GM19328 (cell line): Measurements from ENCODE around the gene COX11.

Experiments
- ATAC-seq: cut with Tn5 transposase; IDR thresholded peaks from one replicate; pipeline ENCODE4 v1.9.1; 2021; ENCODE audit warnings: mild to moderate bottlenecking, moderate library complexity; ENCODE audit not compliant: unreplicated experiment

COX11 gene

GRCh38 chr17:54968262-54968987 lies at the start of gene COX11, which contains the start of gene STXBP4:
Gene COX11, minus strand, starts transcription at chr17:54968654. Its CDS starts 8 bp downstream, at chr17:54968646.
Gene STXBP4, plus strand, starts transcription at chr17:54968765. Its CDS starts 17,455 bp downstream, at chr17:54986220.
- peak; percentile 93 for ATAC-seq

- no peak for ATAC-seq
Observed at GRCh38 chr17:55005520-55005919, 37.1 kb upstream of the COX11 start.

- ATAC-seq = no peak
Observed at GRCh38 chr17:55004484-55004883, 36.0 kb upstream of the COX11 start.

GRCh38 chr17:55002458-55002857 lies 34.0 kb upstream of the COX11 start:
- ATAC-seq = no peak

GRCh38 chr17:54996441-54996840 lies 28.0 kb upstream of the COX11 start:
- ATAC-seq = no peak

- ATAC-seq = no peak
Observed at GRCh38 chr17:54992797-54993639, 24.6 kb upstream of the COX11 start.

GRCh38 chr17:54991567-54991966 lies 23.1 kb upstream of the COX11 start:
- no peak for ATAC-seq

- ATAC-seq = no peak
Observed at GRCh38 chr17:54990118-54990517, 21.7 kb upstream of the COX11 start.

- ATAC-seq = no peak
Observed at GRCh38 chr17:54985476-54985875, 17.0 kb upstream of the COX11 start.

GRCh38 chr17:54983260-54983659 lies 14.8 kb upstream of the COX11 start:
- no peak for ATAC-seq

- no peak for ATAC-seq
Observed at GRCh38 chr17:54982399-54982798, 13.9 kb upstream of the COX11 start.

- ATAC-seq = no peak
Observed at GRCh38 chr17:54980375-54980774, 11.9 kb upstream of the COX11 start.

GRCh38 chr17:54979657-54980056 lies 11.2 kb upstream of the COX11 start:
- ATAC-seq = no peak

- no peak for ATAC-seq
Observed at GRCh38 chr17:54977744-54978143, 9.3 kb upstream of the COX11 start.

GRCh38 chr17:54976316-54976715 lies 7.9 kb upstream of the COX11 start:
- ATAC-seq = no peak

- no peak for ATAC-seq
Observed at GRCh38 chr17:54974759-54975158, 6.3 kb upstream of the COX11 start.

GRCh38 chr17:54972406-54973138 lies 4.1 kb upstream of the COX11 start:
- ATAC-seq = no peak

GRCh38 chr17:54971901-54972300 lies 3.4 kb upstream of the COX11 start:
- ATAC-seq = no peak

- ATAC-seq = no peak
Observed at GRCh38 chr17:54971147-54971546, 2.7 kb upstream of the COX11 start.

- no peak for ATAC-seq
Observed at GRCh38 chr17:54969658-54970572, 1.5 kb upstream of the COX11 start.
